ENCODE measurements around the gene IZUMO1R. TPM values are rescaled to one million over a fixed set of nuclear protein-coding genes. Genes with fewer than 3 reads are reported as not detected.

Gene IZUMO1R
- total RNA-seq, 1 experiment from 2014 or later: not detected

- no peak overlapping the region for H3K14ac ChIP-seq (ENCODE audit: insufficient read depth, low read length)
- TF ChIP-seq CTCF (conservative IDR thresholded peaks at IDR 0.05): no peak
Observed at GRCh38 chr11:94329501-94329900, 25.1 kb downstream of the IZUMO1R start.

More at GRCh38 chr11:94329501-94329900, 25.1 kb downstream of the IZUMO1R start:
- Mint-ChIP-seq H3K9me3 (no peaks in the 10 kb centered on the region), H3K36me3 (ENCODE audit: insufficient read depth in 1 of 3, low read depth in 3 of 3) (no peaks in the 10 kb centered on the region), H3K27me3 (ENCODE audit: low read depth) (peaks cover 3% of the 10 kb centered on the region), H3K27ac (no peak overlapping the region), H3K4me3 (no peak overlapping the region), H3K4me1 (no peaks in the 10 kb centered on the region)
- DNase-seq: no peak
- Histone ChIP-seq H3K4me1 (ENCODE audit: insufficient read depth, low read length) (no peaks in the 10 kb centered on the region), H2AFZ (ENCODE audit: low read length) (no peak overlapping the region), H3K79me2 (ENCODE audit: insufficient read depth, low read length) (no peaks in the 10 kb centered on the region), H3K23me2 (ENCODE audit: insufficient read length, low read depth, low read length, poor library complexity, severe bottlenecking) (no peaks in the 10 kb centered on the region), H2BK5ac (ENCODE audit: insufficient read length, low read length) (no peak overlapping the region), H2AK5ac (ENCODE audit: insufficient read length, low read length) (no peak overlapping the region), H3T11ph (ENCODE audit: low read length) (no peak overlapping the region), H3K56ac (ENCODE audit: insufficient read length, low read depth, low read length) (no peak overlapping the region), H3K79me1 (ENCODE audit: insufficient read depth, low read depth, low read length, poor library complexity, severe bottlenecking) (no peaks in the 10 kb centered on the region), H2BK120ac (ENCODE audit: low read depth, low read length, poor library complexity, severe bottlenecking) (no peak overlapping the region), H3K23ac (ENCODE audit: insufficient read length, low read depth, low read length) (no peak overlapping the region), H2BK20ac (ENCODE audit: low read depth, low read length, poor library complexity, severe bottlenecking) (no peak overlapping the region), H2BK12ac (ENCODE audit: insufficient read length, low read depth, low read length) (no peak overlapping the region), H3K9ac (ENCODE audit: extremely low read depth, insufficient read length, low read length) (no peak overlapping the region), H3K27me3 (ENCODE audit: insufficient read depth, low read length) (no peaks in the 10 kb centered on the region), H3K27ac (ENCODE audit: insufficient read length, low read depth, low read length) (no peak overlapping the region), H4K91ac (ENCODE audit: insufficient read length, low read depth, low read length) (no peak overlapping the region), H4K5ac (ENCODE audit: insufficient read length, low read depth, low read length) (no peak overlapping the region), H3K9me3 (ENCODE audit: control insufficient read depth, low read depth, low read length) (no peaks in the 10 kb centered on the region), H4K20me1 (ENCODE audit: control insufficient read depth, insufficient read depth, insufficient read length) (no peaks in the 10 kb centered on the region), H2BK15ac (ENCODE audit: low read depth, low read length) (no peak overlapping the region), H3K4ac (ENCODE audit: low read depth, low read length) (no peak overlapping the region), H3K4me2 (ENCODE audit: insufficient read depth, insufficient read length, low read length) (no peak overlapping the region), H3K18ac (ENCODE audit: insufficient read length, low read depth, low read length) (no peak overlapping the region), H4K8ac (replicated peaks; ENCODE audit: insufficient read length, low read depth, low read length) (no peak overlapping the region)
- WGBS (ENCODE audit: extremely low coverage, insufficient read length, low lambda C conversion rate): no CpG with 5 or more reads among the region's 3 CpGs

Measured in H9 (cell line).